Measurements from ENCODE around the gene SCAMP5.

GRCh38 chr15:74956648-74957475 is 38.5 kb upstream of the SCAMP5 start, which contains the start of gene RPP25:
- TF ChIP-seq RAD21 (conservative IDR thresholded peaks at IDR 0.05 in 1 of 2, IDR thresholded peaks at IDR 0.05 in 1 of 2): 0 out of 5 replicates have a peak, but pooled peaks have one; percentile 2 to 9
- TF ChIP-seq EP300 (IDR thresholded peaks at IDR 0.05): no peak
- no peak for TF ChIP-seq CTCF (IDR thresholded peaks at IDR 0.05)
- peak; percentile 35; the same call in 1 of the 2 replicates for TF ChIP-seq PHF8 (IDR thresholded peaks at IDR 0.05; ENCODE audit: borderline replicate concordance, low read depth)
- peak; percentile 76 for TF ChIP-seq MAFK (IDR thresholded peaks at IDR 0.05; ENCODE audit: partially characterized antibody)
- TF ChIP-seq POLR2A (IDR thresholded peaks at IDR 0.05; ENCODE audit: low read length): peak; percentile 95
- TF ChIP-seq HDAC2 (IDR thresholded peaks at IDR 0.05): 0 out of 2 replicates have a peak, but pooled peaks have one; percentile 22

Measured in A549 (cell line).